ENCODE measurements around the gene SOX5.
"Not testable (repeated sequence)": the region's sequence is repeated elsewhere in the genome, so short reads cannot be mapped to it uniquely, and the experiment has no call there.

The SOX5 gene

DNA sequence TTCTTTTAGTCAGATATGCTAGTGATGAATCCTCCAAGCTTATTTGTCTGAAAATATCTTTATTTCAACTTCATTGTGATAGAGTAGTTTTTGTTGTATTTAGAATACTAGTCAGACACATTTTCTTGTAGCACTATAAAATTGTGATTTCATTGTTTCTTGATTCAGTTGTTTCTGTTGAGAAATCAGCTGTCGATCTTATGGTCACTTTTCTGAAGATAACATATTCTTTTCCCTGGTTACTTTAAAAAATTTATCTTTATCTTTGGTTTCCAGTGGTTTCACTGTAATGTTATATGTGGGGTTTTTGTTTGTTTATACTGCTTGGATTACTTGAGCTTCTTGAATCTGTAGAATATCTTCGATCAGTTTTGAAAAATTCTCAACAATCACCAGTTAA lies 426.1 kb downstream of the SOX5 start:
- H3K4ac ChIP-seq (ENCODE audit: low read depth, low read length) = no peak overlapping the region
- no peak overlapping the region for H4K91ac ChIP-seq (ENCODE audit: low read depth, low read length)
- H2BK5ac ChIP-seq (ENCODE audit: low read depth, low read length, poor library complexity) = no peak overlapping the region
- no peak overlapping the region for H3K4me2 ChIP-seq (ENCODE audit: low read length)
- no peak overlapping the region for H2AK5ac ChIP-seq (ENCODE audit: low read length)
- H3K27me3 ChIP-seq (ENCODE audit: insufficient read depth, low read length) = no peaks in the 10 kb centered on the region
- WGBS (ENCODE audit: extremely low coverage, insufficient coverage, insufficient read length) = no CpG with 5 or more reads among the region's 2 CpGs
- H2BK12ac ChIP-seq (ENCODE audit: low read length) = no peak overlapping the region
- H3K14ac ChIP-seq (ENCODE audit: low read length) = no peak overlapping the region
- H3K4me1 ChIP-seq (ENCODE audit: control insufficient read depth in 1 of 2, insufficient read depth in 2 of 2, low read length in 2 of 2) = no peaks in the 10 kb centered on the region
- no peak overlapping the region for H3K23ac ChIP-seq (ENCODE audit: low read length)
- DNase-seq = no peak
- no peaks in the 10 kb centered on the region for H3K36me3 ChIP-seq (ENCODE audit: control insufficient read depth in 1 of 2, insufficient read depth in 2 of 2, low read length in 2 of 2)
- H3K79me1 ChIP-seq (ENCODE audit: low read length) = no peaks in the 10 kb centered on the region
- H3K27ac ChIP-seq (ENCODE audit: low read depth, low read length) = no peak overlapping the region
- no peak overlapping the region for H2AFZ ChIP-seq (ENCODE audit: insufficient read depth, low read length, poor library complexity)
- H3K4me3 ChIP-seq (ENCODE audit: low read depth, low read length) = no peak overlapping the region
- H3K9ac ChIP-seq (ENCODE audit: low read length) = no peak overlapping the region
- H3K79me2 ChIP-seq (ENCODE audit: control insufficient read depth, insufficient read depth, low read length, poor library complexity) = no peaks in the 10 kb centered on the region
- H3K18ac ChIP-seq (ENCODE audit: low read length) = no peak overlapping the region
- no peak overlapping the region for H2BK120ac ChIP-seq (ENCODE audit: insufficient read depth, low read length, poor library complexity)
- H4K8ac ChIP-seq (ENCODE audit: low read depth, low read length) = no peak overlapping the region
- H4K12ac ChIP-seq (ENCODE audit: low read depth, low read length) = no peak overlapping the region
- no peaks in the 10 kb centered on the region for H3K9me3 ChIP-seq (ENCODE audit: insufficient read depth, low read depth, low read length)

DNA sequence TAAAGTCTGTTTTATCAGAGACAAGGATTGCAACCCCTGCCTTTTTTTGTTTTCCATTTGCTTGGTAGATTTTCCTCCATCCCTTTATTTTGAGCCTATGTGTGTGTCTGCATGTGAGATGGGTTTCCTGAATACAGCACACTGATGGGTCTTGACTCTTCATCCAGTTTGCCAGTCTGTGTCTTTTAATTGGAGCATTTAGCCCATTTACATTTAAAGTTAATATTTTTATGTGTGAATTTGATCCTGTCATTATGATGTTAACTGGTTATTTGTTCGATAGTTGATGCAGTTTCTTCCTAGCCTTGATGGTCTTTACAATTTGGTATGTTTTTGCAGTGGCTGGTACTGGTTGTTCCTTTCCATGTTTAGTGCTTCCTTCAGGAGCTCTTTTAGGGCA lies 430.0 kb downstream of the SOX5 start:
- H3K4me2 ChIP-seq (ENCODE audit: low read length); H2BK12ac ChIP-seq (ENCODE audit: low read length); H3K9me3 ChIP-seq (ENCODE audit: insufficient read depth, low read depth, low read length); DNase-seq; H3K4me3 ChIP-seq (ENCODE audit: low read depth, low read length); H4K12ac ChIP-seq (ENCODE audit: low read depth, low read length); H3K4me1 ChIP-seq (ENCODE audit: control insufficient read depth in 1 of 2, insufficient read depth in 2 of 2, low read length in 2 of 2); H3K36me3 ChIP-seq (ENCODE audit: control insufficient read depth in 1 of 2, insufficient read depth in 2 of 2, low read length in 2 of 2); H4K91ac ChIP-seq (ENCODE audit: low read depth, low read length); H3K18ac ChIP-seq (ENCODE audit: low read length); H3K9ac ChIP-seq (ENCODE audit: low read length); H3K23ac ChIP-seq (ENCODE audit: low read length); H3K27me3 ChIP-seq (ENCODE audit: insufficient read depth, low read length); H3K14ac ChIP-seq (ENCODE audit: low read length); H2BK120ac ChIP-seq (ENCODE audit: insufficient read depth, low read length, poor library complexity); H3K27ac ChIP-seq (ENCODE audit: low read depth, low read length); H2AFZ ChIP-seq (ENCODE audit: insufficient read depth, low read length, poor library complexity); H4K8ac ChIP-seq (ENCODE audit: low read depth, low read length); H3K79me2 ChIP-seq (ENCODE audit: control insufficient read depth, insufficient read depth, low read length, poor library complexity); H3K79me1 ChIP-seq (ENCODE audit: low read length); H2BK5ac ChIP-seq (ENCODE audit: low read depth, low read length, poor library complexity); H2AK5ac ChIP-seq (ENCODE audit: low read length); H3K4ac ChIP-seq (ENCODE audit: low read depth, low read length): not testable (repeated sequence)
- WGBS (ENCODE audit: extremely low coverage, insufficient coverage, insufficient read length) = no CpG with 5 or more reads among the region's 1 CpG

DNA sequence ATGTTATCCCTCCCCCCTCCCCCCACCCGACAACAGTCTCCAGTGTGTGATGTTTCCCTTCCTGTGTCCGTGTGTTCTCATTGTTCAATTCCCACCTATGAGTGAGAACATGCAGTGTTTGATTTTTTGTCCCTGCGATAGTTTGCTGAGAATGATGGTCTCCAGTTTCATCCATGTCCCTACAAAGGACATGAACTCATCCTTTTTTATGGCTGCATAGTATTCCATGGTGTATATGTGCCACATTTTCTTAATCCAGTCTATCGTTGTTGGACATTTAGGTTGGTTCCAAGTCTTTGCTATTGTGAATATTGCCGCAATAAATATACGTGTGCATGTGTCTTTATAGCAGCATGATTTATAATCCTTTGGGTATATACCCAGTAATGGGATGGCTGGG lies 433.7 kb downstream of the SOX5 start:
- not testable (repeated sequence) for H2AFZ ChIP-seq (ENCODE audit: insufficient read depth, low read length, poor library complexity); H3K4me2 ChIP-seq (ENCODE audit: low read length); H2BK5ac ChIP-seq (ENCODE audit: low read depth, low read length, poor library complexity); H3K4me3 ChIP-seq (ENCODE audit: low read depth, low read length); H3K9ac ChIP-seq (ENCODE audit: low read length); H2AK5ac ChIP-seq (ENCODE audit: low read length); H3K4ac ChIP-seq (ENCODE audit: low read depth, low read length); H3K27ac ChIP-seq (ENCODE audit: low read depth, low read length); H3K79me1 ChIP-seq (ENCODE audit: low read length); H3K14ac ChIP-seq (ENCODE audit: low read length); H3K4me1 ChIP-seq (ENCODE audit: control insufficient read depth in 1 of 2, insufficient read depth in 2 of 2, low read length in 2 of 2); H4K8ac ChIP-seq (ENCODE audit: low read depth, low read length); H3K27me3 ChIP-seq (ENCODE audit: insufficient read depth, low read length); DNase-seq; H4K91ac ChIP-seq (ENCODE audit: low read depth, low read length); H3K9me3 ChIP-seq (ENCODE audit: insufficient read depth, low read depth, low read length); H3K18ac ChIP-seq (ENCODE audit: low read length); H3K79me2 ChIP-seq (ENCODE audit: control insufficient read depth, insufficient read depth, low read length, poor library complexity); H3K36me3 ChIP-seq (ENCODE audit: control insufficient read depth in 1 of 2, insufficient read depth in 2 of 2, low read length in 2 of 2); H4K12ac ChIP-seq (ENCODE audit: low read depth, low read length); H2BK12ac ChIP-seq (ENCODE audit: low read length); H3K23ac ChIP-seq (ENCODE audit: low read length); H2BK120ac ChIP-seq (ENCODE audit: insufficient read depth, low read length, poor library complexity)
- WGBS (ENCODE audit: extremely low coverage, insufficient coverage, insufficient read length) = no CpG with 5 or more reads among the region's 6 CpGs

DNA sequence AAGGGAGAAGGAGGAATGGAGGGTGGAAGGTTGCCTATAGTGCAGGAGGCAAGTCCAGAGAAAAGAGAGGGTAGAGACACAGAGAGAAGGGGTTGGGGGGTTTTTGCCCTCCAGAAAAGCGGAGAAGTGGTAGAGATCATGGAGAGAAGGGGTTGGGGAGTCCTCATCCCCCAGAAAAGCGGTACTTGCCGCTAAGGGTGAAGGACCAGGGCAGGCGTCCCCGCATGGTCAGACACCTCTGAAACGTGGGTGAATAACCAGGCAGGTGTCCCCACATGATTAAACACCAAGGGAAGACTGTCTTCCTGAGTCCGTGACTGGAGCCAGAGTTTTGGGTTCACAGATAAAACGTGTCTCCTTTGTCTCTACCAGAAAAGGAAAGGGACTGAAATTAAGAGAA lies 439.0 kb downstream of the SOX5 start:
- H3K4me2 ChIP-seq (ENCODE audit: low read length) = no peak overlapping the region
- no peak overlapping the region for H4K91ac ChIP-seq (ENCODE audit: low read depth, low read length)
- H3K23ac ChIP-seq (ENCODE audit: low read length) = no peak overlapping the region
- no peaks in the 10 kb centered on the region for H3K79me1 ChIP-seq (ENCODE audit: low read length)
- H2AK5ac ChIP-seq (ENCODE audit: low read length) = no peak overlapping the region
- DNase-seq = no peak
- no peak overlapping the region for H2BK120ac ChIP-seq (ENCODE audit: insufficient read depth, low read length, poor library complexity)
- H3K4ac ChIP-seq (ENCODE audit: low read depth, low read length) = no peak overlapping the region
- H3K18ac ChIP-seq (ENCODE audit: low read length) = no peak overlapping the region
- no peak overlapping the region for H3K4me3 ChIP-seq (ENCODE audit: low read depth, low read length)
- no peaks in the 10 kb centered on the region for H3K9me3 ChIP-seq (ENCODE audit: insufficient read depth, low read depth, low read length)
- no peaks in the 10 kb centered on the region for H3K4me1 ChIP-seq (ENCODE audit: control insufficient read depth in 1 of 2, insufficient read depth in 2 of 2, low read length in 2 of 2)
- H4K8ac ChIP-seq (ENCODE audit: low read depth, low read length) = no peak overlapping the region
- no peaks in the 10 kb centered on the region for H3K27me3 ChIP-seq (ENCODE audit: insufficient read depth, low read length)
- no peak overlapping the region for H4K12ac ChIP-seq (ENCODE audit: low read depth, low read length)
- no peaks in the 10 kb centered on the region for H3K79me2 ChIP-seq (ENCODE audit: control insufficient read depth, insufficient read depth, low read length, poor library complexity)
- no CpG with 5 or more reads among the region's 8 CpGs for WGBS (ENCODE audit: extremely low coverage, insufficient coverage, insufficient read length)
- no peak overlapping the region for H3K27ac ChIP-seq (ENCODE audit: low read depth, low read length)
- no peak overlapping the region for H2BK5ac ChIP-seq (ENCODE audit: low read depth, low read length, poor library complexity)
- H3K36me3 ChIP-seq (ENCODE audit: control insufficient read depth in 1 of 2, insufficient read depth in 2 of 2, low read length in 2 of 2) = no peaks in the 10 kb centered on the region
- no peak overlapping the region for H3K9ac ChIP-seq (ENCODE audit: low read length)
- H2BK12ac ChIP-seq (ENCODE audit: low read length) = no peak overlapping the region
- H2AFZ ChIP-seq (ENCODE audit: insufficient read depth, low read length, poor library complexity) = no peak overlapping the region
- H3K14ac ChIP-seq (ENCODE audit: low read length) = no peak overlapping the region
